Gastroesophageal sphincter (tissue), 4 donors: ENCODE results near the gene MED31. TPM values are rescaled to one million over a fixed set of nuclear protein-coding genes. Genes with fewer than 3 reads are reported as not detected.

Experiments
- ATAC-seq: fragments of 150-250 bp; one replicate; pipeline ENCODE4 v1.9.1; 2016; ENCODE audit warnings: mild to moderate bottlenecking, moderate library complexity
- H3K27ac ChIP-seq, 4 donors: fragments of 200-600 bp; sonication (generic) in 3 of 4; 1 replicate in 3 of 4; 2 replicates in 1 of 4; pipeline ENCODE4 v1.5.1; 2016 to 2019
- H3K27me3 ChIP-seq: fragments of 200-600 bp; sonication (generic); one replicate; pipeline ENCODE4 v1.5.1; 2019
- H3K36me3 ChIP-seq, 2 donors: fragments of 200-600 bp; sonication (generic); one replicate each; pipeline ENCODE4 v1.5.1; 2019; ENCODE audit warnings: control low read depth in 1 of 2
- H3K4me1 ChIP-seq, 3 donors: fragments of 200-600 bp; sonication (generic); 1 replicate in 2 of 3; 2 replicates in 1 of 3; pipeline ENCODE4 v1.5.1; 2016 to 2019; ENCODE audit warnings: control low read depth in 2 of 3
- H3K4me3 ChIP-seq, 2 donors: fragments of 200-600 bp; sonication (generic); one replicate each; pipeline ENCODE4 v1.5.1; 2019; ENCODE audit warnings: mild to moderate bottlenecking in 1 of 2, moderate library complexity in 1 of 2
- H3K9me3 ChIP-seq, 3 donors: fragments of 200-600 bp; sonication (generic); one replicate each; pipeline ENCODE4 v1.5.1; 2017 to 2019; ENCODE audit warnings: control low read depth in 2 of 3
- CTCF ChIP-seq, 4 experiments: fragments of 200-600 bp in 2 of 4; fragments of 450-650 bp in 2 of 4; sonication (generic) in 1 of 4; IDR thresholded peaks; one replicate each; pipeline ENCODE4 v1.5.1; 2017 to 2019; ENCODE audit warnings: antibody characterized with exemption in 4 of 4, mild to moderate bottlenecking in 2 of 4, moderate library complexity in 2 of 4
- EP300 ChIP-seq: sonication (generic); formaldehyde crosslinking; IDR thresholded peaks from one replicate; pipeline ENCODE4 v1.6.1; 2017; ENCODE audit warnings: antibody characterized with exemption, mild to moderate bottlenecking
- POLR2A ChIP-seq, 2 donors: fragments of 450-650 bp; IDR thresholded peaks; one replicate each; pipeline ENCODE4 v1.6.1; 2017; ENCODE audit warnings: antibody characterized with exemption in 2 of 2, mild to moderate bottlenecking in 2 of 2, moderate library complexity in 1 of 2
- POLR2AphosphoS5 ChIP-seq: sonication (generic); formaldehyde crosslinking; IDR thresholded peaks from one replicate; pipeline ENCODE4 v1.6.1; 2017; ENCODE audit warnings: antibody characterized with exemption
- WGBS, 2 donors: methylation state at CpG; one replicate each; pipeline ENCODE4 v1.1.5; 2018; ENCODE audit warnings: low coverage in 1 of 2; 5-methylcytosine and 5-hydroxymethylcytosine counted together
- total RNA-seq, 4 donors: library from RNA; depleted of rRNA; stranded (reverse); fragments of >200 nt; gene quantifications; one replicate each; pipeline ENCODE4 v1.1.0, GENCODE V29; 2016

MED31 gene
- total RNA-seq, 4 donors from 2014 or later = 1.9 to 12.0 (median 7.8) TPM

GRCh38 chr17:6679241-6679640 is 27.8 kb upstream of the MED31 start:
- ATAC-seq = no peak
- H3K4me3 ChIP-seq = no peak overlapping the region
- no peaks in the 10 kb centered on the region for H3K9me3 ChIP-seq
- no peaks in the 10 kb centered on the region for H3K4me1 ChIP-seq
- H3K27me3 ChIP-seq = peaks cover 63% of the 10 kb centered on the region
- H3K36me3 ChIP-seq = no peaks in the 10 kb centered on the region
- no peak overlapping the region for H3K27ac ChIP-seq
- 56 to 67% methylated on average over 1 to 6 of the region's 6 CpGs for WGBS, 2 donors
- TF ChIP-seq CTCF (IDR thresholded peaks at IDR 0.05) = no peak
- no peak for TF ChIP-seq EP300
- TF ChIP-seq POLR2AphosphoS5 = no peak
- no peak for TF ChIP-seq POLR2A (IDR thresholded peaks at IDR 0.05)

DNA sequence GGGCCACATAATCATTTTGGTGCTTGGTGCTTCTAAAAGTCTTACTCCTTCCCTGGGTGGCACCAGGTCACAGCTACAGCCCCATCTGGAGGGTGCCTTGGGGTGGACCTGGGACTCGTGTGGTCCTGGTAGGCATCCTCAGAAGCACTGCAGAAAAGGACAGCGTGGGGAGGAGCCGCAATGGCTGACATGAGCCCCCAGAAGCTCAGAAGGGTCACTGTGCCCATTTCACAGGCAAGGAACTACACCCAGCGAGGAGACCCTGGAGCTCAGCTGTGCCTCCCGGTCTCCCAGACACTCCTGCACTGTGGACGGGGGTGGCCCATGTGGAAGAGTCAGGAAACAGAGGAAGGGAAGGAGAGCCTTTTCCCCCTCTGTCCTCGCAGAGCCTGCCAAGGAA is 26.5 kb upstream of the MED31 start:
- no peak for ATAC-seq
- no peak overlapping the region for H3K27ac ChIP-seq

DNA sequence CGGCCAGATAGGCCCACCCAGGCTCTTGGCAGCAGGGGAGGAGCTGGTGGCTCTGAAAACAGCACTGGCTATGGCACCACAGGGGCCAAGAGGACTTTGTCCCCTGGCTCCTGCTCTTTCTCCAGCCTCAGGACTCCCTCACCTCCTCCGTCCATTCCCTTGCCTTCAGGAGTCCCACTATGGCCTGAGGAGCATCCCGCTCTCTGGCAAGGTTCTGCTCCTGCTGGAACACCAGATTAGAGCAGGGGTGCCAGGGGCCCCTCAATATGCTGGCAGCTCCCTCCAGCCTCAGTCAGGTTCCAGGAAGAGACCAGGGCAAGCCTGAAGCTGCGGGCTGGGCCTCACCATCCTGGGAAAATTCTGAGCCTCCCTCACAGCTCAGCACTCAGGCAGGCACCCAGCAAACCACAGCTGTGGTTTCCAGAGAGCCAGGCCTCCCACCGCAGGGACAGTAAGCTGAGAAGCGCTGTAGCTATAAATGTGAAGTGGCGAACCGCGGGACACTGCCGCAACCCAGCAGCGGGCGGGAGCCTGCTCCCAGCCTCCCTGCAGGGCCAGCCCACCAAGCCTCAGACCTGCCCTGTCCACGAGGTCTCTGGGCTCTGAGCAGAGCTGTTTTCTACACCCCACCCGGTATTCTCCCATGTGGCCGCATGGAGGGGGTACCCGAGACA is 25.9 kb upstream of the MED31 start:
- ATAC-seq = no peak
- Histone ChIP-seq H3K36me3 (no peaks in the 10 kb centered on the region), H3K9me3 (no peaks in the 10 kb centered on the region), H3K4me3 (no peak overlapping the region), H3K4me1 (no peaks in the 10 kb centered on the region), H3K27ac (no peak overlapping the region), H3K27me3 (peaks cover 59% of the 10 kb centered on the region)
- TF ChIP-seq CTCF (IDR thresholded peaks at IDR 0.05) (no peak), POLR2AphosphoS5 (no peak), POLR2A (IDR thresholded peaks at IDR 0.05) (no peak)
- no CpG with 5 or more reads among the region's 16 CpGs for WGBS, 2 donors

More for the DNA sequence above, 26.5 kb upstream of the MED31 start:
- TF ChIP-seq CTCF (IDR thresholded peaks at IDR 0.05) (no peak), POLR2AphosphoS5 (no peak), EP300 (no peak), POLR2A (IDR thresholded peaks at IDR 0.05) (no peak)
- Histone ChIP-seq H3K27me3 (peaks cover 63% of the 10 kb centered on the region), H3K4me3 (no peak overlapping the region), H3K9me3 (no peaks in the 10 kb centered on the region), H3K4me1 (no peaks in the 10 kb centered on the region), H3K36me3 (no peaks in the 10 kb centered on the region)
- 40% methylated on average over 1 of the region's 7 CpGs; no CpG with 5 or more reads in 1 of the 2 donors for WGBS, 2 donors

DNA sequence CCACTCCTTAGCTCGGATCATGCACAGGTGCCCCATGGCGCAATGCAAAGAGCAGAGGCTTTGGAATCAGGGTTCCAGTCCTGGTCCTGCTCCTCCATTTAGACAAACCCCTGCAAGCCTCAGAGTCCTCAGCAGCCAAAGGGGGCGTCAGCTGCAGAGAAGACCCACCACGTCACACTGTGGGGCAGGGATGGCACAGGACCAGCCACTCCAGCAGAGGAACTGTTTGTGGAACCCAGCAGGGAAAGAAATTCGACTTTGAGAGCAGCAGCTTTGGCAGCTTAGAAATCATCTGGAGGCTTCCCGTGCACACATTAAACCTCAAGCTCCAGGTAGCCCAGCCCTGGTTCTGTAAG is 25.4 kb upstream of the MED31 start:
- Histone ChIP-seq H3K27ac (no peak overlapping the region), H3K4me3 (no peak overlapping the region), H3K27me3 (peaks cover 60% of the 10 kb centered on the region), H3K9me3 (no peaks in the 10 kb centered on the region), H3K4me1 (no peaks in the 10 kb centered on the region), H3K36me3 (no peaks in the 10 kb centered on the region)
- ATAC-seq = no peak
- no CpG with 5 or more reads among the region's 6 CpGs for WGBS, 2 donors
- TF ChIP-seq EP300 = no peak
- no peak for TF ChIP-seq POLR2AphosphoS5
- TF ChIP-seq POLR2A (IDR thresholded peaks at IDR 0.05) = no peak
- TF ChIP-seq CTCF (IDR thresholded peaks at IDR 0.05) = no peak

- TF ChIP-seq CTCF (IDR thresholded peaks at IDR 0.05) = no peak
- no peak for TF ChIP-seq EP300
- TF ChIP-seq POLR2A (IDR thresholded peaks at IDR 0.05) = no peak
- no peak for TF ChIP-seq POLR2AphosphoS5
- Histone ChIP-seq H3K4me1 (no peaks in the 10 kb centered on the region), H3K4me3 (no peak overlapping the region), H3K27me3 (peaks cover 71% of the 10 kb centered on the region), H3K36me3 (no peaks in the 10 kb centered on the region), H3K9me3 (no peaks in the 10 kb centered on the region), H3K27ac (no peak overlapping the region)
- WGBS, 2 donors = 67% methylated on average over 8 of the region's 11 CpGs; no CpG with 5 or more reads in 1 of the 2 donors
- no peak for ATAC-seq
Measured at GRCh38 chr17:6675201-6675825, 23.9 kb upstream of the MED31 start.
